Tibial artery (tissue), 4 donors: Measurements from ENCODE around the gene ESPL1.

Experiments used
- DNase-seq, 2 donors: peaks; one replicate each; pipeline ENCODE4 v3.0.0-alpha.2; 2019
- H3K27ac ChIP-seq, 2 donors: fragments of 200-600 bp; sonication (generic) in 1 of 2; 1 replicate in 1 of 2; 2 replicates in 1 of 2; pipeline ENCODE4 v1.5.1; 2018 to 2019; ENCODE audit warnings: mild to moderate bottlenecking in 1 of 2
- H3K27me3 ChIP-seq, 2 donors: fragments of 200-600 bp; sonication (generic) in 1 of 2; one replicate each; pipeline versions ENCODE4 v1.5.1 to v1.6.0; 2016 to 2019
- H3K36me3 ChIP-seq, 3 donors: fragments of 200-600 bp; sonication (generic) in 2 of 3; one replicate each; pipeline ENCODE4 v1.5.1; 2016 to 2019; ENCODE audit warnings: mild to moderate bottlenecking in 2 of 3
- H3K4me1 ChIP-seq, 4 donors: fragments of 200-600 bp; sonication (generic) in 2 of 4; 1 replicate in 3 of 4; 2 replicates in 1 of 4; pipeline ENCODE4 v1.5.1; 2016 to 2019
- H3K4me3 ChIP-seq, 2 donors: fragments of 200-600 bp; sonication (generic) in 1 of 2; 1 replicate in 1 of 2; 2 replicates in 1 of 2; pipeline ENCODE4 v1.5.1; 2018 to 2019; ENCODE audit warnings: mild to moderate bottlenecking in 2 of 2
- H3K9me3 ChIP-seq, 3 donors: fragments of 200-600 bp; sonication (generic) in 1 of 3; one replicate each; pipeline ENCODE4 v1.5.1; 2016 to 2019
- CTCF ChIP-seq, 2 experiments: fragments of 200-600 bp in 1 of 2; fragments of 450-650 bp in 1 of 2; IDR thresholded peaks; one replicate each; pipeline ENCODE4 v1.5.1; 2017 to 2019; ENCODE audit warnings: antibody characterized with exemption in 2 of 2, mild to moderate bottlenecking in 1 of 2, moderate library complexity in 1 of 2
- intact Hi-C: fragments of 100-400 bp; cut with DNase I; formaldehyde crosslinking; loops from one replicate; pipeline ENCODE4 v1.15.0; 2023; ENCODE audit warnings: low total_unique reads

Gene ESPL1

GRCh38 chr12:53276511-53276910, 8.4 kb downstream of the ESPL1 start:
- Histone ChIP-seq H3K4me1 (no peaks in the 10 kb centered on the region), H3K9me3 (no peaks in the 10 kb centered on the region), H3K27ac (no peak overlapping the region), H3K27me3 (no peaks in the 10 kb centered on the region), H3K4me3 (no peak overlapping the region), H3K36me3 (no peaks in the 10 kb centered on the region)
- no peak for DNase-seq
- TF ChIP-seq CTCF (IDR thresholded peaks at IDR 0.05), result no peak
- intact Hi-C loops, result no loop called here

GRCh38 chr12:53277981-53278380, 9.9 kb downstream of the ESPL1 start:
- Histone ChIP-seq H3K4me1 (no peaks in the 10 kb centered on the region), H3K4me3 (no peak overlapping the region), H3K36me3 (no peaks in the 10 kb centered on the region), H3K27me3 (no peaks in the 10 kb centered on the region), H3K27ac (no peak overlapping the region), H3K9me3 (no peaks in the 10 kb centered on the region)
- no peak for TF ChIP-seq CTCF (IDR thresholded peaks at IDR 0.05)
- intact Hi-C loops, result no loop called here
- no peak for DNase-seq

- no peak overlapping the region for H3K4me3 ChIP-seq
- intact Hi-C loops, result no loop called here
- DNase-seq, result no peak
Measured at GRCh38 chr12:53279283-53279869, 11.3 kb downstream of the ESPL1 start.

DNA sequence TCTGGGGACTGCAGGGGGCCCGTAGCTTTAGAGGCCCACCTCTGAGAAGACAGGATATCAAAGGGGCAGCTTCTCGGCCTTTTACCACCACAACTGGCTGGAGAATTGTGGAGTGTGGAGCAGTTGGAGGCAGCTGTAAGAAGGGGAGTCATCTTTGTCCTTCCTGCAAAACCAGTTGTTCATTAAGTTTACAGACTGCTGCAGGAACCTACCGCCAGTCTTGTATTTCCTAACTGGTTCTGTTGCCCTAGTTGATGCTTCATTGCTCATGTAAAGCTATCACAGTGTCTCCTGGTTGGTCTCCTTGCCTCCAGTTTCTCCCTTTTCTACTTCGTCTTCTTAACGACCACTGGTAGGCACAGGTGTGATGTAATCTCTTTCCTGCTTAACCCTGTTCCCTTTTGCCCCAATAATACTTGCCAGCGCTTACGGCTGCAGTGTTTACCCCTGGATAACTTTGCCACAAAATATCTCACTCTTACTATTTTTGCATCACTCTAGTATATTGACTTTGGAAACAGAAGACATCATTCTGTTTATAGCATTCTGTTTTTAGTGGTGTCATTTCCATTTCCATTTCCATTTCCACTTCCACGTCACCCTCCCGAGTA, 11.9 kb downstream of the ESPL1 start:
- H3K36me3 ChIP-seq, result no peaks in the 10 kb centered on the region
- H3K9me3 ChIP-seq, result no peaks in the 10 kb centered on the region
- intact Hi-C loops, result no loop called here
- H3K4me3 ChIP-seq, result no peak overlapping the region
- H3K27ac ChIP-seq, result no peak overlapping the region
- DNase-seq, result no peak
- H3K27me3 ChIP-seq, result no peaks in the 10 kb centered on the region
- no peaks in the 10 kb centered on the region for H3K4me1 ChIP-seq
- no peak for TF ChIP-seq CTCF (IDR thresholded peaks at IDR 0.05)

More at GRCh38 chr12:53279283-53279869, 11.3 kb downstream of the ESPL1 start:
- no peaks in the 10 kb centered on the region for H3K9me3 ChIP-seq
- no peaks in the 10 kb centered on the region for H3K4me1 ChIP-seq
- H3K36me3 ChIP-seq, result no peaks in the 10 kb centered on the region
- no peak overlapping the region for H3K27ac ChIP-seq
- no peaks in the 10 kb centered on the region for H3K27me3 ChIP-seq
- TF ChIP-seq CTCF (IDR thresholded peaks at IDR 0.05), result no peak

- Histone ChIP-seq H3K27ac (no peak overlapping the region), H3K36me3 (no peaks in the 10 kb centered on the region), H3K9me3 (no peaks in the 10 kb centered on the region), H3K4me1 (no peaks in the 10 kb centered on the region), H3K4me3 (no peak overlapping the region), H3K27me3 (no peaks in the 10 kb centered on the region)
- DNase-seq, result no peak
- intact Hi-C loops, result no loop called here
- TF ChIP-seq CTCF (IDR thresholded peaks at IDR 0.05), result no peak
Measured at GRCh38 chr12:53286448-53286847, 18.3 kb downstream of the ESPL1 start.
